HepG2 (cell line): ENCODE data around the gene YPEL3. TPM values are rescaled to one million over a fixed set of nuclear protein-coding genes. Genes with fewer than 3 reads are reported as not detected.

Source experiments
- DR1 ChIP-seq: sonication (generic); formaldehyde crosslinking; IDR thresholded peaks from 2 replicates; pipeline ENCODE4 v1.8.0; 2021; ENCODE audit warnings: mild to moderate bottlenecking, missing genetic modification reagents, inconsistent platforms
- ELF3 ChIP-seq: IDR thresholded peaks from 2 replicates; pipeline ENCODE4 v1.6.1; 2016; ENCODE audit warnings: missing genetic modification reagents, missing compliant biosample characterization
- FIP1L1 ChIP-seq: fragments of 200-400 bp; formaldehyde crosslinking; IDR thresholded peaks from 2 replicates; pipeline ENCODE4 v1.6.1; 2018; ENCODE audit warnings: low read depth, mild to moderate bottlenecking, low read length, moderate library complexity, borderline replicate concordance; ENCODE audit not compliant: insufficient read depth
- HDAC6 ChIP-seq: fragments of 200-600 bp; sonication (generic); IDR thresholded peaks from 2 replicates; pipeline ENCODE4 v1.7.0; 2017; ENCODE audit warnings: mild to moderate bottlenecking, antibody characterized with exemption, low read length, low read depth
- HOXA5 ChIP-seq: sonication (generic); formaldehyde crosslinking; IDR thresholded peaks from 2 replicates; pipeline ENCODE4 v1.4.0; 2020; ENCODE audit warnings: missing genetic modification reagents
- ISL2 ChIP-seq: sonication (generic); formaldehyde crosslinking; IDR thresholded peaks from 2 replicates; pipeline ENCODE4 v1.5.0; 2020; ENCODE audit warnings: missing genetic modification reagents
- PPARG ChIP-seq: conservative IDR thresholded peaks from 2 replicates; pipeline ENCODE4 v1.6.1; 2016; ENCODE audit warnings: missing biosample characterization, missing genetic modification reagents
- SMAD1 ChIP-seq: sonication (generic); formaldehyde crosslinking; IDR thresholded peaks from 2 replicates; pipeline ENCODE4 v1.4.0; 2020; ENCODE audit warnings: missing genetic modification reagents, low read depth, mild to moderate bottlenecking, borderline replicate concordance
- TBP ChIP-seq: sonication (generic); formaldehyde crosslinking; IDR thresholded peaks from 2 replicates; pipeline ENCODE4 v1.5.0; 2020; ENCODE audit warnings: missing genetic modification reagents
- ZBTB38 ChIP-seq: sonication (generic); formaldehyde crosslinking; IDR thresholded peaks from 2 replicates; pipeline ENCODE4 v1.5.1; 2020; ENCODE audit warnings: mild to moderate bottlenecking, missing genetic modification reagents
- ZFP41 ChIP-seq: sonication (generic); formaldehyde crosslinking; IDR thresholded peaks from 2 replicates; pipeline ENCODE4 v1.4.0; 2020; ENCODE audit warnings: mild to moderate bottlenecking, missing genetic modification reagents, borderline replicate concordance
- ZNF629 ChIP-seq: sonication (generic); formaldehyde crosslinking; conservative IDR thresholded peaks from 2 replicates; pipeline ENCODE4 v1.5.0; 2020; ENCODE audit warnings: missing genetic modification reagents
- ZNF652 ChIP-seq: IDR thresholded peaks from 2 replicates; pipeline ENCODE4 v1.6.1; 2016; ENCODE audit warnings: low read depth, borderline replicate concordance
- ZNF704 ChIP-seq: sonication (generic); formaldehyde crosslinking; IDR thresholded peaks from 2 replicates; pipeline ENCODE4 v1.8.1; 2023; ENCODE audit warnings: mild to moderate bottlenecking, inconsistent platforms, moderate library complexity, missing genetic modification reagents, borderline replicate concordance
- ZNF776 ChIP-seq: sonication (generic); formaldehyde crosslinking; IDR thresholded peaks from 2 replicates; pipeline ENCODE4 v1.4.0; 2020; ENCODE audit warnings: mild to moderate bottlenecking, missing genetic modification reagents
- polyA plus RNA-seq, 8 experiments: library from polyadenylated mRNA; depleted of rRNA in 3 of 8; stranded (reverse) in 7 of 8; unstranded in 1 of 8; fragments of >200 nt; fragmentation: Illumina TruSeq in 4 of 8; extraction: Trizol in 4 of 8; gene quantifications; 2 replicates each; pipeline versions ENCODE4 v1.2.1 to v1.2.3, GENCODE V29; 2011 to 2016; ENCODE audit warnings: low read depth in 4 of 8, missing spikeins in 1 of 8, mixed read lengths in 1 of 8; ENCODE audit not compliant: insufficient read depth in 1 of 8
- total RNA-seq, 5 experiments: library from RNA; depleted of rRNA; stranded (reverse); fragments of >200 nt; fragmentation: Illumina TruSeq; extraction: Trizol; gene quantifications; 2 replicates each; pipeline ENCODE4 v1.2.3, GENCODE V29; 2016; ENCODE audit warnings: low read depth in 1 of 5
- TF ChIP-seq, protein P1 (sequence below): sonication (generic); formaldehyde crosslinking; IDR thresholded peaks from 2 replicates; pipeline ENCODE4 v1.4.0; 2020; ENCODE audit warnings: missing genetic modification reagents
- TF ChIP-seq, protein P2 (sequence below): sonication (generic); formaldehyde crosslinking; IDR thresholded peaks from 2 replicates; pipeline ENCODE4 v1.4.0; 2020; ENCODE audit warnings: missing genetic modification reagents, borderline replicate concordance

The YPEL3 gene
- total and polyA plus RNA-seq, 2 of the 13 experiments (the other 11 are each of a cell fraction or from before 2014, with no cell fraction given), result 5.4 to 47.0 TPM

DNA sequence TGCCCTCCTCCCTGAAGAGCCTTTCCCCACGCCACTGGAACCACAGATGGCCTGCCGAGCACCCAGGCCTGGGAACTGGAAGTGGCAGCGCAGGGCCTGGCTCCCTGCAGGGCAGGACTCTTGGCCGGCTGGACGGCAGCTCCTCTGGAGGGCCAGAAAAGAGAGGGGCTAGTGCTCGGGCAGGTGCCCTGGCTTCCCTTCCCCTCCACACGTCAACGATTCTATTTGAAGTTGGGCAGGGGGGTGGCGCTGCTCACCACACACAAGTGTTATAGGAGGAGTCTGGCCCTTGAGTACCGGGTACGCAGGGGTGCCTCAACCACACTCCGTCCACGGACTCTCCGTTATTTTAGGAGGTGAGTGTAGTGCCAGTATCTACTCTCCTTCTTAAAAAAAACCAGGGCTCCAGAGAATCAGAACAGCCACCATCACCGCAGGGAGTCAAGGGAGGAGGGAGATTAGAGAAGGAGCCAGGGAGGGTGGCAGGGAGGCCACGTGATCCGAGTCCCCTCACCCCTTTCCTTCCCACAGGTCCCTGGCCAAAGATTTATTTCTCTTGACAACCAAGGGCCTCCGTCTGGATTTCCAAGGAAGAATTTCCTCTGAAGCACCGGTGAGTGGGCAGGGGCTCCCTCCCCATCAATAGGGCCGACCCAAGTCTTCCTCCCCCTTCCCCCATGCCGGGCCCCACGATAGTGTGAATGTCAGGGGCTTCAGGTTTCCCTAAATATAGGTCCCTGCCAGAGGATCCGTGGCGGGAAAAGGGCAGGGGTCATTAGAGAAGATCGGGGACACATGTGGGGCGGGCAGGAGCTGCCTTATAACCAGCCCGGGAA lies 31.9 kb downstream of the YPEL3 start (continued):
- TF ChIP-seq, protein P1, sequence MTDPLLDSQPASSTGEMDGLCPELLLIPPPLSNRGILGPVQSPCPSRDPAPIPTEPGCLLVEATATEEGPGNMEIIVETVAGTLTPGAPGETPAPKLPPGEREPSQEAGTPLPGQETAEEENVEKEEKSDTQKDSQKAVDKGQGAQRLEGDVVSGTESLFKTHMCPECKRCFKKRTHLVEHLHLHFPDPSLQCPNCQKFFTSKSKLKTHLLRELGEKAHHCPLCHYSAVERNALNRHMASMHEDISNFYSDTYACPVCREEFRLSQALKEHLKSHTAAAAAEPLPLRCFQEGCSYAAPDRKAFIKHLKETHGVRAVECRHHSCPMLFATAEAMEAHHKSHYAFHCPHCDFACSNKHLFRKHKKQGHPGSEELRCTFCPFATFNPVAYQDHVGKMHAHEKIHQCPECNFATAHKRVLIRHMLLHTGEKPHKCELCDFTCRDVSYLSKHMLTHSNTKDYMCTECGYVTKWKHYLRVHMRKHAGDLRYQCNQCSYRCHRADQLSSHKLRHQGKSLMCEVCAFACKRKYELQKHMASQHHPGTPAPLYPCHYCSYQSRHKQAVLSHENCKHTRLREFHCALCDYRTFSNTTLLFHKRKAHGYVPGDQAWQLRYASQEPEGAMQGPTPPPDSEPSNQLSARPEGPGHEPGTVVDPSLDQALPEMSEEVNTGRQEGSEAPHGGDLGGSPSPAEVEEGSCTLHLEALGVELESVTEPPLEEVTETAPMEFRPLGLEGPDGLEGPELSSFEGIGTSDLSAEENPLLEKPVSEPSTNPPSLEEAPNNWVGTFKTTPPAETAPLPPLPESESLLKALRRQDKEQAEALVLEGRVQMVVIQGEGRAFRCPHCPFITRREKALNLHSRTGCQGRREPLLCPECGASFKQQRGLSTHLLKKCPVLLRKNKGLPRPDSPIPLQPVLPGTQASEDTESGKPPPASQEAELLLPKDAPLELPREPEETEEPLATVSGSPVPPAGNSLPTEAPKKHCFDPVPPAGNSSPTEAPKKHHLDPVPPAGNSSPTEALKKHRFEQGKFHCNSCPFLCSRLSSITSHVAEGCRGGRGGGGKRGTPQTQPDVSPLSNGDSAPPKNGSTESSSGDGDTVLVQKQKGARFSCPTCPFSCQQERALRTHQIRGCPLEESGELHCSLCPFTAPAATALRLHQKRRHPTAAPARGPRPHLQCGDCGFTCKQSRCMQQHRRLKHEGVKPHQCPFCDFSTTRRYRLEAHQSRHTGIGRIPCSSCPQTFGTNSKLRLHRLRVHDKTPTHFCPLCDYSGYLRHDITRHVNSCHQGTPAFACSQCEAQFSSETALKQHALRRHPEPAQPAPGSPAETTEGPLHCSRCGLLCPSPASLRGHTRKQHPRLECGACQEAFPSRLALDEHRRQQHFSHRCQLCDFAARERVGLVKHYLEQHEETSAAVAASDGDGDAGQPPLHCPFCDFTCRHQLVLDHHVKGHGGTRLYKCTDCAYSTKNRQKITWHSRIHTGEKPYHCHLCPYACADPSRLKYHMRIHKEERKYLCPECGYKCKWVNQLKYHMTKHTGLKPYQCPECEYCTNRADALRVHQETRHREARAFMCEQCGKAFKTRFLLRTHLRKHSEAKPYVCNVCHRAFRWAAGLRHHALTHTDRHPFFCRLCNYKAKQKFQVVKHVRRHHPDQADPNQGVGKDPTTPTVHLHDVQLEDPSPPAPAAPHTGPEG (CRISPR knock-in tag), result no peak
- TF ChIP-seq ELF3 (CRISPR knock-in tag), result peak; percentile 21; the same call in 1 of the 2 replicates
- peak; percentile 66 for TF ChIP-seq DR1
- peak; percentile 56 for TF ChIP-seq PPARG (CRISPR knock-in tag)
- no peak for TF ChIP-seq ZNF629 (CRISPR knock-in tag)
- TF ChIP-seq, protein P2, sequence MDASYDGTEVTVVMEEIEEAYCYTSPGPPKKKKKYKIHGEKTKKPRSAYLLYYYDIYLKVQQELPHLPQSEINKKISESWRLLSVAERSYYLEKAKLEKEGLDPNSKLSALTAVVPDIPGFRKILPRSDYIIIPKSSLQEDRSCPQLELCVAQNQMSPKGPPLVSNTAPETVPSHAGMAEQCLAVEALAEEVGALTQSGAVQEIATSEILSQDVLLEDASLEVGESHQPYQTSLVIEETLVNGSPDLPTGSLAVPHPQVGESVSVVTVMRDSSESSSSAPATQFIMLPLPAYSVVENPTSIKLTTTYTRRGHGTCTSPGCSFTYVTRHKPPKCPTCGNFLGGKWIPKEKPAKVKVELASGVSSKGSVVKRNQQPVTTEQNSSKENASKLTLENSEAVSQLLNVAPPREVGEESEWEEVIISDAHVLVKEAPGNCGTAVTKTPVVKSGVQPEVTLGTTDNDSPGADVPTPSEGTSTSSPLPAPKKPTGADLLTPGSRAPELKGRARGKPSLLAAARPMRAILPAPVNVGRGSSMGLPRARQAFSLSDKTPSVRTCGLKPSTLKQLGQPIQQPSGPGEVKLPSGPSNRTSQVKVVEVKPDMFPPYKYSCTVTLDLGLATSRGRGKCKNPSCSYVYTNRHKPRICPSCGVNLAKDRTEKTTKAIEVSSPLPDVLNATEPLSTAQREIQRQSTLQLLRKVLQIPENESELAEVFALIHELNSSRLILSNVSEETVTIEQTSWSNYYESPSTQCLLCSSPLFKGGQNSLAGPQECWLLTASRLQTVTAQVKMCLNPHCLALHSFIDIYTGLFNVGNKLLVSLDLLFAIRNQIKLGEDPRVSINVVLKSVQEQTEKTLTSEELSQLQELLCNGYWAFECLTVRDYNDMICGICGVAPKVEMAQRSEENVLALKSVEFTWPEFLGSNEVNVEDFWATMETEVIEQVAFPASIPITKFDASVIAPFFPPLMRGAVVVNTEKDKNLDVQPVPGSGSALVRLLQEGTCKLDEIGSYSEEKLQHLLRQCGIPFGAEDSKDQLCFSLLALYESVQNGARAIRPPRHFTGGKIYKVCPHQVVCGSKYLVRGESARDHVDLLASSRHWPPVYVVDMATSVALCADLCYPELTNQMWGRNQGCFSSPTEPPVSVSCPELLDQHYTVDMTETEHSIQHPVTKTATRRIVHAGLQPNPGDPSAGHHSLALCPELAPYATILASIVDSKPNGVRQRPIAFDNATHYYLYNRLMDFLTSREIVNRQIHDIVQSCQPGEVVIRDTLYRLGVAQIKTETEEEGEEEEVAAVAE (CRISPR knock-in tag), result peak; percentile 53; the same call in 1 of the 2 replicates
- TF ChIP-seq ISL2 (CRISPR knock-in tag), result no peak
- TF ChIP-seq ZNF776 (CRISPR knock-in tag), result peak; percentile 81
- peak; percentile 73; the same call in 1 of the 2 replicates for TF ChIP-seq SMAD1
- TF ChIP-seq HOXA5 (CRISPR knock-in tag), result peak; percentile 72; the same call in 1 of the 2 replicates
- TF ChIP-seq ZNF652 (CRISPR knock-in tag), result peak; percentile 80
- no peak for TF ChIP-seq HDAC6
- TF ChIP-seq TBP (CRISPR knock-in tag), result no peak
- no peak for TF ChIP-seq FIP1L1
- no peak for TF ChIP-seq ZFP41 (CRISPR knock-in tag)
- peak; percentile 65; the same call in 1 of the 2 replicates for TF ChIP-seq ZBTB38
- TF ChIP-seq ZNF704 (CRISPR knock-in tag), result peak; percentile 53; the same call in 1 of the 2 replicates
